SK-N-MC (cell line): ENCODE data around the gene CACNA1C.

Source experiments
- EZH2 ChIP-seq: fragments of 200-600 bp; sonication (generic); IDR thresholded peaks from one replicate; pipeline ENCODE4 v1.6.1; 2017; ENCODE audit warnings: antibody characterized with exemption
- POLR2AphosphoS5 ChIP-seq: IDR thresholded peaks from 2 replicates; pipeline ENCODE4 v1.6.1; 2012; ENCODE audit warnings: mild to moderate bottlenecking, low read depth, low read length, borderline replicate concordance

DNA sequence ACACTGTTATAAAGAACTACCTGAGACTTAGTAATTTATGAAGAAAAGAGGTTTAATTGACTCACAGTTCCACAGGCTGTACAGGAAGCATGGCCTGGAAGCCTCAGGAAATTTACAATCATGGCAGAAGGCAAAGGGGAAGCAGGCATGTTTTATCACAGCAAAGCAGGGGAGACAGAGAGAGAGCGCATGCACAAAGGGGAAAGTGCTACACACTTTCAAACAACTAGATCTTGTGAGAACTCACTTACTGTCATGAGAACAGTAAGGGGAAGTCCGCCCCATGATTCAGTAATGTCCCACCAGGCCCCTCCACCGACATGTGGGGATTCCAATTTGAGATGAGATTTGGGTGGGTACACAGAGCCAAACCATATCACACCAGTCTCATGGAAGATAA lies 313.9 kb downstream of the CACNA1C start:
- TF ChIP-seq EZH2 (no peak), POLR2AphosphoS5 (no peak)
